Measurements from ENCODE around the gene ZNF277. TPM values are rescaled to one million over a fixed set of nuclear protein-coding genes. Genes with fewer than 3 reads are reported as not detected.

Gene ZNF277
- 22.2 TPM for polyA plus RNA-seq (2013, experiment 1 of 2; ENCODE audit: insufficient read length)
- polyA plus RNA-seq (2013, experiment 2 of 2; ENCODE audit: insufficient read length), result 21.7 TPM

GRCh38 chr7:112206238-112206990, at the start of gene ZNF277, which contains the start of gene DOCK4:
Gene ZNF277 (plus strand): TSS chr7:112206695. CDS start chr7:112206717, 22 bp downstream.
Gene DOCK4 (minus strand): TSS chr7:112206399. CDS start chr7:112206138, 261 bp downstream.
- DNase-seq, result peak; percentile 99

- DNase-seq, result peak; percentile 90
Measured at GRCh38 chr7:112157072-112157471, 49.4 kb upstream of the ZNF277 start.

- no peak for DNase-seq
Measured at GRCh38 chr7:112159351-112159750, 47.1 kb upstream of the ZNF277 start.

GRCh38 chr7:112160130-112160770, 46.2 kb upstream of the ZNF277 start:
- peak; percentile 10 for DNase-seq

GRCh38 chr7:112160771-112161150, 45.7 kb upstream of the ZNF277 start:
- no peak for DNase-seq

GRCh38 chr7:112161253-112162141, 45.0 kb upstream of the ZNF277 start:
- peak; percentile 9 for DNase-seq

- peak; percentile 67 for DNase-seq
Measured at GRCh38 chr7:112162142-112162766, 44.2 kb upstream of the ZNF277 start.

GRCh38 chr7:112162784-112163506, 43.5 kb upstream of the ZNF277 start:
- DNase-seq, result no peak

GRCh38 chr7:112167147-112167546, 39.3 kb upstream of the ZNF277 start:
- no peak for DNase-seq

GRCh38 chr7:112168915-112169314, 37.6 kb upstream of the ZNF277 start:
- no peak for DNase-seq

- DNase-seq, result no peak
Measured at GRCh38 chr7:112171673-112172072, 34.8 kb upstream of the ZNF277 start.

- peak; percentile 17 for DNase-seq
Measured at GRCh38 chr7:112172870-112173567, 33.5 kb upstream of the ZNF277 start.

GRCh38 chr7:112173568-112173905, 33.0 kb upstream of the ZNF277 start:
- DNase-seq, result no peak

GRCh38 chr7:112174192-112174591, 32.3 kb upstream of the ZNF277 start:
- DNase-seq, result no peak

- DNase-seq, result no peak
Measured at GRCh38 chr7:112176241-112176640, 30.3 kb upstream of the ZNF277 start.

GRCh38 chr7:112176693-112177415, 29.6 kb upstream of the ZNF277 start:
- DNase-seq, result no peak

GRCh38 chr7:112180223-112180622, 26.3 kb upstream of the ZNF277 start:
- DNase-seq, result no peak

- DNase-seq, result no peak
Measured at GRCh38 chr7:112182749-112183148, 23.7 kb upstream of the ZNF277 start.

GRCh38 chr7:112183266-112183665, 23.2 kb upstream of the ZNF277 start:
- no peak for DNase-seq

- DNase-seq, result no peak
Measured at GRCh38 chr7:112184455-112184854, 22.0 kb upstream of the ZNF277 start.

Data from fibroblast of skin of abdomen (primary cell).